HG03558 (cell line): ENCODE measurements around the gene OR11A1.

Source experiments
- ATAC-seq: cut with Tn5 transposase; IDR thresholded peaks from one replicate; pipeline ENCODE4 v1.9.1; 2021; ENCODE audit warnings: moderate number of reproducible peaks; ENCODE audit not compliant: unreplicated experiment; ENCODE audit errors: extremely low read depth

The OR11A1 gene

GRCh38 chr6:29414588-29414987, 42.3 kb downstream of the OR11A1 start, which contains the start of gene OR12D1:
Gene OR12D1, plus strand, starts transcription at chr6:29414928.
- ATAC-seq = no peak

GRCh38 chr6:29403801-29404200, 53.1 kb downstream of the OR11A1 start:
- ATAC-seq = no peak

DNA sequence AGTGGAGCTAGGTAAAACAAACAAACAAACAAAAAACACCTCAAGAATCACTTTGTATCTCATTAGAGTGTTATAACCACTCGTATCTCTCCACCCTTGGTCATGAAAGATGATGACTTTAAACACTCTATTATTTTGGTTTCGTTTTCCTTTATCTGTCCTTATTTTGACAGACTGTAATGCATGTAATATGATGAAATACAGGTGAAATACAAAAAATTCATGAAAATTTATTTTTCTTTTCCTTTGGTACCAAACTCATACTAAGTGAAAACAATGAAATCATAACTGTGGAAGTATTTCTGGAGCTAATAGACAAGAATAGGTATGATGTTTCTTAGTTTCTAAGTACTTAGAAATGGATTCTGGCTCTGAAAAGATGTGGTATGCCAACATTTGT, 57.3 kb downstream of the OR11A1 start:
- ATAC-seq = no peak

DNA sequence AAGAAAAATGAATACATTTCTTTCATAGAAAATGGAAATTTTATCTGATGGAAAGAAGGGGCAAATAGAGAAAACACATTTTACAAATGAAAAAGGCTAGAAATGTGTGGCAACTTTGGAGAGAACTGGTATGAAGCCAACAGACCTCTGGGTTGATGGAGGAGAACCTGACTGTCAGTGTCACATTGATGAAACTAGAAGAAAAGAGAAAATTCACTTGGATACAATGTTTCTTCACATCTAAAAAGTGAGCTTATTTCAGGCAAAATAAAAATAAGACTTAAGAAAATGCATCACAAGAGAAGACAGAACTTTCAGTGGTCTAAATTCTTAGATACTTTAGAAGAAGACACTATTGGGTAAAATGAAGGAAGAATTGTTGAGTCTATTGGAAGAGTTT, 61.5 kb downstream of the OR11A1 start, which contains the start of gene OR12D2:
Gene OR12D2, plus strand, starts transcription at position 301 of the 400 bp plus-strand sequence. CDS start 1,069 bp downstream, outside the sequence.
- no peak for ATAC-seq

GRCh38 chr6:29388533-29388932, 68.3 kb downstream of the OR11A1 start:
- no peak for ATAC-seq

DNA sequence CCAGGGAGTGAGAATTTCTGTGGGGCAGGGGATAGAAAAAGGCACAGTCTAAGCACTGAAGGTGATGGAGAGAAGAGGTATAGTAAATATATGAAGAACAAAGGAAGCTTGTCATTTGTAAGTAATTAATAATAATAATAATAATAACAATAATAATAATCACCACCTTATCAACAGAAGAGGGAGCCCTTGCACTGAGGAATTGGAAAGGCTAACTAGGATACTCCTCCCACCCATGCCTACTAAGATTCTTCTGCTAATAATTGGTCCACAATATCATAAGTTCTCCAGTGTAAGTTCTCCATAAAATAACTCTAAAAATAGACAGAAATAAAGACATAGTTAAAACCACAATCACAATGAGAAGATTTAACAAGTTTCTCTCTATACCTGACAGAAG, 80.9 kb downstream of the OR11A1 start:
- ATAC-seq = no peak
